ENCODE results near the gene SET.

The SET gene

DNA sequence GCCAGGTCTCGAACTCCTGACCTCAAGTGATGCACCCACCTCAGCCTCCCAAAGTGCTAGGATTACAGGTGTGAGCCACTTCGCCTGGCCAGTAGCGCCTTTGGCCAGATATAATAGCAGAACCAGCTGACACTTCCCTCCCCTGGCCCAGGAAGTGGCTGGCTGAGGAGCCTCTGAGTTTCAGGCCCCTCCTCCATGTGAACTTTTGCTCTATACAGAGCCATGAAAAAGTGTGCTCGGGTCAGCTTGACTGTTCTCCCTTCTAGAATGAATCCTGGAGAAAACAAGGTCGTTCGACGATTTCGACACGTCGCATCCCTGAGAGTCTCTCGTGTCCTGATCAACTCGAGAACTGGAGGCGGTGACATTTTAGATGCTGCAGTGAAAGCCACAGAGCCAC is 43.6 kb downstream of the SET start:
- DNase-seq: no peak

- peak; percentile 43 for DNase-seq
These were observed 44.2 kb downstream of the SET start for GRCh38 chr9:128733256-128733655.

GRCh38 chr9:128735373-128735772 is 46.4 kb downstream of the SET start:
- DNase-seq: no peak

DNA sequence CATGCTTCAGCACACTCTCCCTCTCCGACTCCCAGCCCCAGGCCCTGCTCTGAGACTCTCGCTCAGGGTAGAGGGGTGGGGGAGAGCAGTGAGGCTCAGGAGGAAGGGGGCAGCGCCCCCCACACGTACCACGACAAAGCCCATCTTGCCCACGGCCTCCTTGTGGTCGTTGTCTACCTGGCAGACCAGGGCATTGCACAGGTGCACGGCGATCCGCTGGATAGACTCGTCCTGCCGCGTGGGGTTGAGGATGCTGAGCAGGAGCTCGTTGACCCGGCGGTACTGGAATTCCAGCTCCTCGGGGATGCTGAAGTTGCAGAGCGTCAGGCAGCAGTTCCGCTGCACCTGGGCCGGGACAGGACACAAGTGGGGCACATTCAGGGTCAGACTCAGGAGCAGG is 53.4 kb downstream of the SET start:
- DNase-seq: no peak

DNA sequence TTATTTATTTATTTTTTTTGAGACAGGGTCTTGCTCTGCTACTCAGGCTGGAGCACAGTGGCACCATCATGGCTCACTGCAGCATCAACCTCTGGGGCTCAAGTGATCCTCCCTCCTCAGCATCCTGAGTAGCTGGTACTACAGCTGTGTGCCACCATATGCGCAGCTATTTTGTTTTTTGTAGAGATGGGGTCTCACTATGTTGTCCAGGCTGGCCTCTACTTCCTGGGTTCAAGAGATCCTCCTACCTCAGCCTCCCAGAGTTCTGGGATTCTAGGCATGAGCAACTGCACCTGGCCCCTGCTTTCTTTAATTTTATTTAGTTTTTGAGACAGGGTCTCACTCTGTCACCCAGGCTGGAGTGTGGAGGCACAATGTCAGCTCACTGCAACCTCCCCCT is 54.4 kb downstream of the SET start:
- no peak for DNase-seq

All from CD4-positive, alpha-beta T cell treated with Interleukin-6 for 4 hours (primary cell).